Left ventricle myocardium inferior (tissue), 1 donor: Measurements from ENCODE around the gene KIF21A. TPM values are rescaled to one million over a fixed set of nuclear protein-coding genes. Genes with fewer than 3 reads are reported as not detected.

Source experiments
- DNase-seq: peaks from one replicate; pipeline ENCODE4 v3.0.0-alpha.2; 2020
- H3K27ac ChIP-seq: fragments of 200-600 bp; replicated peaks from 2 replicates; pipeline ENCODE4 v1.8.0; 2021
- H3K27me3 ChIP-seq: fragments of 200-600 bp; 2 replicates; pipeline ENCODE4 v1.8.0; 2021; ENCODE audit warnings: low read depth
- H3K36me3 ChIP-seq: fragments of 200-600 bp; 2 replicates; pipeline ENCODE4 v1.8.0; 2021
- H3K4me1 ChIP-seq: fragments of 200-600 bp; 2 replicates; pipeline ENCODE4 v1.8.0; 2021
- H3K4me3 ChIP-seq: fragments of 200-600 bp; 2 replicates; pipeline ENCODE4 v1.8.0; 2021; ENCODE audit warnings: mild to moderate bottlenecking, moderate library complexity
- H3K9me3 ChIP-seq: fragments of 200-600 bp; replicated peaks from 2 replicates; pipeline ENCODE4 v1.8.0; 2021
- CTCF ChIP-seq: fragments of 200-600 bp; IDR thresholded peaks from 2 replicates; pipeline ENCODE4 v1.8.0; 2021; ENCODE audit warnings: antibody characterized with exemption, mild to moderate bottlenecking, borderline replicate concordance
- intact Hi-C: fragments of 100-400 bp; cut with micrococcal nuclease; formaldehyde crosslinking; loops from one replicate; pipeline ENCODE4 v1.11.0; 2022
- total RNA-seq: library from RNA; stranded (reverse); fragmentation: NEBNext Ultra II Directional; extraction: Animal tissue kit (Norgen Biotek cat#: 25700); gene quantifications from one replicate; pipeline ENCODE4 v1.2.1, GENCODE V29; 2021
- donor health status: DM: no; HTN: yes; CAD: no; lungs with severe emphysema.

The KIF21A gene
- total RNA-seq, 1 donor from 2014 or later = 49.8 TPM

DNA sequence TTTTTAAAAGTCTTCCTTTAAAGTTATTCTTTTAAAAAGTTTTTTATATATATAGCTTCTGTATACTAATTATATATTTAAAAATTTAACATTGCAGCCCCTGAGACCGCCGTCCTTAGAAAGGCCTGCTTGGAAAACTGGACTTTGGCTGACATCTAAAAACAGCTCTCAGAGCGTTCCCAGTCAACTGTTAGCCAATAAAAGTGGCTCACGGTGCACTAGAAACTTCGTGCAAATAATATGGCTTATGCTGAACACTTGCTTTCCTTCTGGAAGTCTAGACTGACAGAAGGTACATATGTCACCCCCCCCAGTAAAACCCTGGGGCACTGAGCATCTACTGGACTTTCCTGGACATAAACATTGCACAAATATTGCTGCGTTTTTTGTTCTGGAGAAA, 115.0 kb downstream of the KIF21A start:
- peak overlapping the region; percentile 54 for H3K27ac ChIP-seq
- H3K36me3 ChIP-seq = peaks cover 24% of the 10 kb centered on the region
- DNase-seq = no peak
- intact Hi-C loops = no loop called here
- peaks cover 27% of the 10 kb centered on the region for H3K4me1 ChIP-seq
- TF ChIP-seq CTCF = no peak
- no peak overlapping the region for H3K4me3 ChIP-seq
- no peaks in the 10 kb centered on the region for H3K9me3 ChIP-seq
- H3K27me3 ChIP-seq = no peaks in the 10 kb centered on the region

DNA sequence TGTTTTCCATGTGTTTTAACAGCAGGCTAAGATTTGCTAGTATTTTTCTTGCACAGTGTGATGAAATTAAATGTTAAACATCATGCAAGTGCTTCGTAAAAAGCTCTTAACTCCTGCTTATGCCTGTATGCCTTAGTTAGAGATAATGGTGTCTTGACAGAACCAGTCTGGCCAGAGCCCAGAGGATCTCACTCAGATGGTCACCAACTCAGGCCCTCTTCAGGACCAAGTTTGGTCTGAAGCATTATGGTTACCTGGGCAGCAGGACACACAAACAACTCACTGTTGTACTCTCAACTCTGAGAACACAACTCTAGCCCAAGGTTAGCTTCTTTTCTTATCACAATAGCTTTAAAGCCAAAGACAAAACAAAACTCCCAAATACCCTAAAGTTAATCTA, 115.4 kb downstream of the KIF21A start:
- no peaks in the 10 kb centered on the region for H3K9me3 ChIP-seq
- intact Hi-C loops = no loop called here
- H3K27ac ChIP-seq = peak overlapping the region; percentile 54
- no peak for TF ChIP-seq CTCF
- H3K27me3 ChIP-seq = no peaks in the 10 kb centered on the region
- H3K4me1 ChIP-seq = peaks cover 27% of the 10 kb centered on the region
- H3K36me3 ChIP-seq = peaks cover 19% of the 10 kb centered on the region
- no peak overlapping the region for H3K4me3 ChIP-seq
- no peak for DNase-seq

GRCh38 chr12:39319180-39319579, 123.7 kb downstream of the KIF21A start:
- intact Hi-C loops = no loop called here
- TF ChIP-seq CTCF = no peak
- H3K36me3 ChIP-seq = no peaks in the 10 kb centered on the region

DNA sequence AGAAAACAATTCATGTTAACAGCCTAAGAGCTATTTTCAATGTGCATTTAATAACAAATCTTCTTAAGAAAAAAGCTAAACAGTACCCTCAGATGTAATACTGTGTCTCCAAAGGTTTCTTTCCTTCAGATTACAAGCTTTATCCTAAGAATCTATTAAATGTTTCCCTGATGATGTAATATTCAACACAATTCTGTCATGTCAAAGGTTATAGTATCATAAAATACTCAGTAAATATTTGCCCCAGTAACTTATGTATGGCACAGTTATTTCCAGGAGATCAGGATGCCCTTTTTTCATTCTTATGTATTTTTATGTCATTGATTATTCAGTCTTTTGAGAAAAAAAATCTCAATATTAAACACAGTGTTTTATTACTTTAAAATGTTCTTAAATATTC, 128.4 kb downstream of the KIF21A start:
- intact Hi-C loops = no loop called here
- Histone ChIP-seq H3K36me3 (peaks cover 16% of the 10 kb centered on the region), H3K27me3 (no peaks in the 10 kb centered on the region), H3K9me3 (no peaks in the 10 kb centered on the region), H3K4me3 (no peak overlapping the region), H3K4me1 (no peaks in the 10 kb centered on the region), H3K27ac (no peak overlapping the region)
- DNase-seq = no peak
- TF ChIP-seq CTCF = no peak

More at GRCh38 chr12:39319180-39319579, 123.7 kb downstream of the KIF21A start:
- H3K27me3 ChIP-seq = no peaks in the 10 kb centered on the region
- H3K4me3 ChIP-seq = no peak overlapping the region
- no peak for DNase-seq
- no peak overlapping the region for H3K27ac ChIP-seq
- no peaks in the 10 kb centered on the region for H3K9me3 ChIP-seq
- no peaks in the 10 kb centered on the region for H3K4me1 ChIP-seq

- Histone ChIP-seq H3K27me3 (no peaks in the 10 kb centered on the region), H3K27ac (no peak overlapping the region), H3K36me3 (peaks cover 34% of the 10 kb centered on the region), H3K4me3 (no peak overlapping the region), H3K9me3 (no peaks in the 10 kb centered on the region), H3K4me1 (no peaks in the 10 kb centered on the region)
- no peak for TF ChIP-seq CTCF
- intact Hi-C loops = no loop called here
- DNase-seq = no peak
Measured at GRCh38 chr12:39309516-39309915, 133.4 kb downstream of the KIF21A start.

DNA sequence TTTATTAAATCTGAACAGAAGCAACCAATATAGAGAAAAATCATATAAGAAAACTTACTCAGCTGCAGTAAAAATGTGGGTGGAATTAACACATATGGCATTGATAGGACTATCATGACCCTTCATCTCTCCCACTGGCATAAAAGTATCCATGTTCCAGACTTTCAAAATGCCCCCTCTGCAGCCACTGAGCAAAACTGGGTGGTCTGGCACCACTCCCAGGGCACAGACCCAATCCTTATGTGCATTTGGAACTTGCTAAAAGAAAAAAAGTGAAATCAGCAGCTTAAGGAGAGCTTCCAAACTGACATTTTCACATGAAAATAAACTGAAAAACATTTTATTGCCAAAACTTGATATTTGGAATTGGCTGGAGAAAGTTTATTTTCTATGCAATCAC, 141.5 kb downstream of the KIF21A start:
- intact Hi-C loops = no loop called here
- Histone ChIP-seq H3K36me3 (peaks cover 19% of the 10 kb centered on the region), H3K9me3 (no peaks in the 10 kb centered on the region), H3K4me1 (no peaks in the 10 kb centered on the region), H3K27me3 (no peaks in the 10 kb centered on the region), H3K4me3 (no peak overlapping the region), H3K27ac (no peak overlapping the region)
- no peak for DNase-seq
- no peak for TF ChIP-seq CTCF
